ENCODE measurements around the gene MESP2. TPM values are rescaled to one million over a fixed set of nuclear protein-coding genes. Genes with fewer than 3 reads are reported as not detected.
A peak's percentile ranks its signal among the peaks of the same experiment; 100 is the strongest.

MESP2 gene
- 0.51 TPM in 1 of 2 replicates, not detected in the other for total RNA-seq (2012; rRNA removed)

DNA sequence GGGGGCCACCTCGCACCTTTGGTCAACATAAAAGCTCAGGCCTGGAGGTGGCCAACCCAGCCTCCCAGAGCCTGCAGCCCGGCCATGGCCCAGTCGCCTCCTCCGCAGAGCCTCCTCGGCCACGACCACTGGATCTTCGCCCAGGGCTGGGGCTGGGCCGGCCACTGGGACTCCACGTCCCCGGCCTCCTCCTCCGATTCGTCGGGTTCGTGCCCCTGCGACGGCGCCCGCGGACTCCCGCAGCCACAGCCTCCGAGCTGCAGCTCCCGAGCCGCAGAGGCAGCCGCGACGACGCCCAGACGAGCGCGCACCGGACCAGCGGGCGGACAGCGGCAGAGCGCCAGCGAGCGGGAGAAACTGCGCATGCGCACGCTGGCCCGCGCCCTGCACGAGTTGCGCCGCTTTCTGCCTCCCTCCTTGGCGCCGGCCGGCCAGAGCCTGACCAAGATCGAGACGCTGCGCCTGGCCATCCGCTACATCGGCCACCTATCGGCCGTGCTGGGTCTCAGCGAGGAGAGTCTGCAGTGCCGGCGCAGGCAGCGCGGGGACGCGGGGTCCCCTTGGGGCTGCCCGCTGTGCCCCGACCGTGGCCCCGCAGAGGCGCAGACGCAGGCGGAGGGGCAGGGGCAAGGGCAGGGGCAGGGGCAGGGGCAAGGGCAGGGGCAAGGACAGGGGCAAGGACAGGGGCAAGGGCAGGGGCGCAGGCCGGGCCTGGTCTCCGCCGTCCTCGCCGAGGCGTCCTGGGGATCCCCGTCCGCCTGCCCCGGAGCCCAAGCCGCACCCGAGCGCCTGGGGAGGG, at the start of gene MESP2:
MESP2 (plus strand) TSS at position 59 of the 799 bp plus-strand sequence; CDS start at position 85, 26 bp downstream.
- Histone ChIP-seq H3K9ac (ENCODE audit: low read depth, low read length) (peak within 1 kb of the TSS; percentile 66), H3K27me3 (ENCODE audit: control insufficient read depth, insufficient read depth, low read length) (no peaks in the 10 kb centered on the region), H3K4me3 (ENCODE audit: low read length) (peak within 1 kb of the TSS; percentile 71), H3K4me1 (ENCODE audit: control insufficient read depth, insufficient read depth, low read length) (peaks cover 34% of the 10 kb centered on the region), H3K36me3 (ENCODE audit: insufficient read depth, low read length) (no peaks in the 10 kb centered on the region), H3K9me3 (replicated peaks; ENCODE audit: low read length) (no peaks in the 10 kb centered on the region), H3K4me2 (ENCODE audit: low read length) (peak within 1 kb of the TSS; percentile 92)

DNA sequence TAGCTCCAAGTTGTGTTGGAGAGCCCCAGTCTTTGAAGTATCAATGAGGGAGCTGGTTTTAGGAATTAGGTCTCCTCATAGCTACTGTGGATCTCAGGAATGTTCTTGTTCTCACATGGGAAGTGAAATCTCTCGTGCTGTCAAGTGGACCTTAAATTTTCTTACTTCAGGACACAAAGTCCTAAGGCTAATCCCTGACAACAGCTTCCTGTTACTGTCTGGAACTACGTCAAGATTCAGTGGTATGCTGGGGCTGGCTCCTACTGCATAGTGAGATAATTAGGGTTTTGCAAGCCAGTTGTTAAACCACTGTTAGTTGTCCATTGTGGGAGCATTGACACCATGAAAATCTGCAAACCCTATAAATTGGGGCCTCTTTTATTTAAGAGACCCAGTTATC, 47.9 kb upstream of the MESP2 start:
- no peaks in the 10 kb centered on the region for H3K9me3 ChIP-seq (replicated peaks; ENCODE audit: low read length)
- no peak overlapping the region for H3K4me3 ChIP-seq (ENCODE audit: low read length)
- peaks cover 37% of the 10 kb centered on the region for H3K27me3 ChIP-seq (ENCODE audit: control insufficient read depth, insufficient read depth, low read length)
- H3K4me1 ChIP-seq (ENCODE audit: control insufficient read depth, insufficient read depth, low read length), result peaks cover 6% of the 10 kb centered on the region
- no peak overlapping the region for H3K9ac ChIP-seq (ENCODE audit: low read depth, low read length)
- no peaks in the 10 kb centered on the region for H3K36me3 ChIP-seq (ENCODE audit: insufficient read depth, low read length)
- H3K4me2 ChIP-seq (ENCODE audit: low read length), result no peak overlapping the region

GRCh38 chr15:89731275-89731674, 44.9 kb upstream of the MESP2 start:
- Histone ChIP-seq H3K9me3 (replicated peaks; ENCODE audit: low read length) (no peaks in the 10 kb centered on the region), H3K36me3 (ENCODE audit: insufficient read depth, low read length) (no peaks in the 10 kb centered on the region), H3K9ac (ENCODE audit: low read depth, low read length) (no peak overlapping the region), H3K4me2 (ENCODE audit: low read length) (no peak overlapping the region), H3K27me3 (ENCODE audit: control insufficient read depth, insufficient read depth, low read length) (peaks cover 59% of the 10 kb centered on the region), H3K4me1 (ENCODE audit: control insufficient read depth, insufficient read depth, low read length) (peaks cover 6% of the 10 kb centered on the region), H3K4me3 (ENCODE audit: low read length) (no peak overlapping the region)

DNA sequence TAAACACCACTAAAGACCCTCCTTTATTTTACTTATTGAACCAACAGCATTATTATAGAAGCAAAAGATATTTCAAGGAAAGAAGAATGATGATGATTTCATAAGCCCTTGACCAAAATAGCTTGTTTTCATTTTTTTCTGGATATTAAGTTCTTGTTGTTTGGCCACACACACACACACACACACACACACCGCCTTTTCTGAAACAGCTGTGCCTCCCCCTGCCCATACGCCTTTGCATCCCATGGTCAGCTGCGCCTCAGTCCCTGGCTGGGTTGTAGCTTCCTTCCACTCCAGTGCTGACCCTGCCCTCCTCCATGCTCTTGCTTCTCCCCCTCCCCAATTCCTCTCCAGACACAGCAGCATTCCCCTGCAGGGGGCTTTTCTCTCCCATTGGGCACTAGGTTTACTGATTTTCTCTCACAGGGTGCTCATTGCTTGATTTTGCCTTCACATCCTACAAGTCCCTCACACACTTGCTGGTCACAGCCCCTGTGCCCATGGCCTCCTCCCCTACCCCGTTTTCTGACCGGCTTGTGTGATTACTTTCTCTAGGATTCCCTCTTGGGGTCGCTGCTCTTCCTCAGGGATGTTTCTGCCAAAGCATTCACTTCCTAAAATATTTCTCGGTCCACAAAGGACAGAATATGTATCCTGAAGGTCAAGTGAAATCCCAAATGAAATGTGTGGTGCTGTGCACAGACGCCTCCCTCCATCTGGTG, 43.5 kb upstream of the MESP2 start:
- no peak overlapping the region for H3K4me2 ChIP-seq (ENCODE audit: low read length)
- peaks cover 6% of the 10 kb centered on the region for H3K4me1 ChIP-seq (ENCODE audit: control insufficient read depth, insufficient read depth, low read length)
- no peak overlapping the region for H3K4me3 ChIP-seq (ENCODE audit: low read length)
- no peak overlapping the region for H3K9ac ChIP-seq (ENCODE audit: low read depth, low read length)
- H3K9me3 ChIP-seq (replicated peaks; ENCODE audit: low read length), result no peaks in the 10 kb centered on the region
- no peaks in the 10 kb centered on the region for H3K36me3 ChIP-seq (ENCODE audit: insufficient read depth, low read length)
- peaks cover 60% of the 10 kb centered on the region for H3K27me3 ChIP-seq (ENCODE audit: control insufficient read depth, insufficient read depth, low read length)

GRCh38 chr15:89735773-89736172, 40.4 kb upstream of the MESP2 start:
- Histone ChIP-seq H3K9ac (ENCODE audit: low read depth, low read length) (no peak overlapping the region), H3K4me2 (ENCODE audit: low read length) (no peak overlapping the region), H3K4me1 (ENCODE audit: control insufficient read depth, insufficient read depth, low read length) (no peaks in the 10 kb centered on the region), H3K36me3 (ENCODE audit: insufficient read depth, low read length) (no peaks in the 10 kb centered on the region), H3K4me3 (ENCODE audit: low read length) (no peak overlapping the region), H3K27me3 (ENCODE audit: control insufficient read depth, insufficient read depth, low read length) (peaks cover 61% of the 10 kb centered on the region), H3K9me3 (replicated peaks; ENCODE audit: low read length) (no peaks in the 10 kb centered on the region)

GRCh38 chr15:89740137-89740536, 36.0 kb upstream of the MESP2 start:
- no peak overlapping the region for H3K9ac ChIP-seq (ENCODE audit: low read depth, low read length)
- no peaks in the 10 kb centered on the region for H3K4me1 ChIP-seq (ENCODE audit: control insufficient read depth, insufficient read depth, low read length)
- H3K4me2 ChIP-seq (ENCODE audit: low read length), result peak overlapping the region; percentile 48
- peaks cover 46% of the 10 kb centered on the region for H3K27me3 ChIP-seq (ENCODE audit: control insufficient read depth, insufficient read depth, low read length)
- H3K9me3 ChIP-seq (replicated peaks; ENCODE audit: low read length), result no peaks in the 10 kb centered on the region
- H3K4me3 ChIP-seq (ENCODE audit: low read length), result no peak overlapping the region
- no peaks in the 10 kb centered on the region for H3K36me3 ChIP-seq (ENCODE audit: insufficient read depth, low read length)

- H3K9me3 ChIP-seq (replicated peaks; ENCODE audit: low read length), result no peaks in the 10 kb centered on the region
- H3K4me3 ChIP-seq (ENCODE audit: low read length), result no peak overlapping the region
- no peaks in the 10 kb centered on the region for H3K4me1 ChIP-seq (ENCODE audit: control insufficient read depth, insufficient read depth, low read length)
- no peaks in the 10 kb centered on the region for H3K36me3 ChIP-seq (ENCODE audit: insufficient read depth, low read length)
- peaks cover 21% of the 10 kb centered on the region for H3K27me3 ChIP-seq (ENCODE audit: control insufficient read depth, insufficient read depth, low read length)
- H3K4me2 ChIP-seq (ENCODE audit: low read length), result no peak overlapping the region
- no peak overlapping the region for H3K9ac ChIP-seq (ENCODE audit: low read depth, low read length)
Measured at GRCh38 chr15:89743011-89743410, 33.1 kb upstream of the MESP2 start.

DNA sequence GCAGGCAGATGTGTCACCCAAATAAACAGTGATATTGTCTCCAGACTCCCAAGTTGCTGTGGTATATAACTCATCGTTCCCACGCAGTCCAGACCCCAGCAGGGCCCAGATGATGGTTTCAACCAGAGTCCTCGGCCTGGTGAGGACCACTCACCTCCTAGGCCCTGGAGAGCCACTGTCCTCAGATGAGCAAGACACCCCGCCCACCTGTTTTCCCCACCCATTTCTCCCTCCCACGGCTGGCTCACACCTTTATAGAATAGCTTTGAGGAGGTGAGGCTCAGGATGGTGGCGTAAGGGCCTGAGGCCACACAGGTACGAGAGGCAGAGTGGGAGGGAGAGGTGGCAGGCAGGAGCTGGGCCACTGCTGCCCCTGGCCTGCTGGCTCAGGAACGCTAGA, 32.5 kb upstream of the MESP2 start:
- Histone ChIP-seq H3K27me3 (ENCODE audit: control insufficient read depth, insufficient read depth, low read length) (peaks cover 20% of the 10 kb centered on the region), H3K9ac (ENCODE audit: low read depth, low read length) (no peak overlapping the region), H3K4me1 (ENCODE audit: control insufficient read depth, insufficient read depth, low read length) (no peaks in the 10 kb centered on the region), H3K4me3 (ENCODE audit: low read length) (no peak overlapping the region), H3K9me3 (replicated peaks; ENCODE audit: low read length) (no peaks in the 10 kb centered on the region), H3K36me3 (ENCODE audit: insufficient read depth, low read length) (no peaks in the 10 kb centered on the region), H3K4me2 (ENCODE audit: low read length) (no peak overlapping the region)

DNA sequence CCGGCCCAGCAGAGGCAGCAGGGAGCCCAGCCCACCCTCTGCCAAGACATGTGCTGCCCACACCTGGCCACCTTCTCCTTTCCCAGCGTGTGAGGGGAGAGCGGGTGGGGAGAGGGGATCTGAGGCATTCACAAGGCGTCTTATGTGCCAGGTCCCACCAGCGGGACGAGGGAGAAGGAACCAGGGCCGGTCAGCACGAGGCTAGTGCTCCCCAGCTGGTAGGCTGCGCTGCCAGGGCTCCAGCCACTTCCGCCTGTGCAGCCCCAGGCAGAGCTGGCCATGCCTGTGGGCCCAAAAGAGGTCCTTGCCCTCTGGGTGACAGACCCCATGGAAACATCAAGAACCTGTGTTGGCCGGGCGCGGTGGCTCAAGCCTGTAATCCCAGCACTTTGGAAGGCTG, 31.0 kb upstream of the MESP2 start:
- no peaks in the 10 kb centered on the region for H3K9me3 ChIP-seq (replicated peaks; ENCODE audit: low read length)
- no peak overlapping the region for H3K4me2 ChIP-seq (ENCODE audit: low read length)
- peaks cover 2% of the 10 kb centered on the region for H3K4me1 ChIP-seq (ENCODE audit: control insufficient read depth, insufficient read depth, low read length)
- H3K4me3 ChIP-seq (ENCODE audit: low read length), result no peak overlapping the region
- no peaks in the 10 kb centered on the region for H3K36me3 ChIP-seq (ENCODE audit: insufficient read depth, low read length)
- no peak overlapping the region for H3K9ac ChIP-seq (ENCODE audit: low read depth, low read length)
- H3K27me3 ChIP-seq (ENCODE audit: control insufficient read depth, insufficient read depth, low read length), result peaks cover 26% of the 10 kb centered on the region

GRCh38 chr15:89745768-89746167, 30.4 kb upstream of the MESP2 start:
- Histone ChIP-seq H3K27me3 (ENCODE audit: control insufficient read depth, insufficient read depth, low read length) (peaks cover 27% of the 10 kb centered on the region), H3K4me1 (ENCODE audit: control insufficient read depth, insufficient read depth, low read length) (peaks cover 7% of the 10 kb centered on the region), H3K4me3 (ENCODE audit: low read length) (no peak overlapping the region), H3K36me3 (ENCODE audit: insufficient read depth, low read length) (no peaks in the 10 kb centered on the region), H3K9ac (ENCODE audit: low read depth, low read length) (no peak overlapping the region), H3K9me3 (replicated peaks; ENCODE audit: low read length) (no peaks in the 10 kb centered on the region), H3K4me2 (ENCODE audit: low read length) (no peak overlapping the region)

DNA sequence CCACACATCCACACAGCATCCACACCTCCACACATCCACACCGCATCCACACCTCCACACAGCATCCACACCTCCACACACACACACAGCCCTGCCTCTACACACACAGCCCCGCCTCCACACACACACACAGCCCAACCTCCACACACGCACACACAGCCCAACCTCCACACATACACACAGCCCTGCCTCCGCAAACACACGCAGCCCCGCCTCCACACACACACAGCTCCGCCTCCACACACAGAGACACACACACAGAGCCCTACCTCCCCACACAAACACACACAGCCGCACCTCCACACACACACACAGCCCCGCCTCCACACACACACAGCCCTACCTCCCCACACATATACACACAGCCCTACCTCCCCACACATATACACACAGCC, 29.7 kb upstream of the MESP2 start:
- H3K9me3 ChIP-seq (replicated peaks; ENCODE audit: low read length), result no peaks in the 10 kb centered on the region
- no peak overlapping the region for H3K4me3 ChIP-seq (ENCODE audit: low read length)
- peaks cover 7% of the 10 kb centered on the region for H3K4me1 ChIP-seq (ENCODE audit: control insufficient read depth, insufficient read depth, low read length)
- H3K4me2 ChIP-seq (ENCODE audit: low read length), result no peak overlapping the region
- no peaks in the 10 kb centered on the region for H3K36me3 ChIP-seq (ENCODE audit: insufficient read depth, low read length)
- peaks cover 27% of the 10 kb centered on the region for H3K27me3 ChIP-seq (ENCODE audit: control insufficient read depth, insufficient read depth, low read length)
- H3K9ac ChIP-seq (ENCODE audit: low read depth, low read length), result no peak overlapping the region

All from skeletal muscle satellite cell (primary cell).